CD4-positive, alpha-beta T cell treated with Interleukin-6 at 100 ng/mL for 8 hours (primary cell): ENCODE measurements around the gene SOST.
A peak's percentile ranks its signal among the peaks of the same experiment; 100 is the strongest.

Experiments
- DNase-seq: peaks from one replicate; pipeline ENCODE4 v3.0.0-alpha.2; 2020; ENCODE audit warnings: mixed read lengths, low spot score

SOST gene

GRCh38 chr17:43741636-43742035 is 17.0 kb downstream of the SOST start:
- DNase-seq = no peak

GRCh38 chr17:43740541-43740940 is 18.1 kb downstream of the SOST start:
- DNase-seq = no peak

GRCh38 chr17:43737722-43738121 is 20.9 kb downstream of the SOST start:
- DNase-seq = no peak

GRCh38 chr17:43736389-43736788 is 22.2 kb downstream of the SOST start:
- DNase-seq = no peak

GRCh38 chr17:43734376-43734775 is 24.2 kb downstream of the SOST start:
- DNase-seq = no peak

- no peak for DNase-seq
Measured at GRCh38 chr17:43733956-43734355, 24.6 kb downstream of the SOST start.

- DNase-seq = no peak
Measured at GRCh38 chr17:43732958-43733357, 25.6 kb downstream of the SOST start.

- no peak for DNase-seq
Measured at GRCh38 chr17:43728081-43728480, 30.5 kb downstream of the SOST start.

- no peak for DNase-seq
Measured at GRCh38 chr17:43723697-43724359, 34.8 kb downstream of the SOST start.

- no peak for DNase-seq
Measured at GRCh38 chr17:43722870-43723665, 35.5 kb downstream of the SOST start.

- no peak for DNase-seq
Measured at GRCh38 chr17:43722269-43722619, 36.3 kb downstream of the SOST start.

- DNase-seq = no peak
Measured at GRCh38 chr17:43721537-43722268, 36.9 kb downstream of the SOST start.

GRCh38 chr17:43720311-43721060 is 38.1 kb downstream of the SOST start:
- DNase-seq = peak; percentile 72

- no peak for DNase-seq
Measured at GRCh38 chr17:43719578-43719977, 39.0 kb downstream of the SOST start.

- DNase-seq = no peak
Measured at GRCh38 chr17:43718544-43718943, 40.0 kb downstream of the SOST start.

- DNase-seq = no peak
Measured at GRCh38 chr17:43717913-43718312, 40.7 kb downstream of the SOST start.

- no peak for DNase-seq
Measured at GRCh38 chr17:43714465-43715149, 44.0 kb downstream of the SOST start.

GRCh38 chr17:43713494-43714162 is 45.0 kb downstream of the SOST start:
- no peak for DNase-seq

- no peak for DNase-seq
Measured at GRCh38 chr17:43712397-43712796, 46.2 kb downstream of the SOST start.

- no peak for DNase-seq
Measured at GRCh38 chr17:43710101-43710500, 48.5 kb downstream of the SOST start.

GRCh38 chr17:43709210-43709609 is 49.4 kb downstream of the SOST start:
- DNase-seq = no peak
